Kidney (tissue), 14 donors: ENCODE data around the gene FCER1G. TPM values are rescaled to one million over a fixed set of nuclear protein-coding genes. Genes with fewer than 3 reads are reported as not detected.

Source experiments
- DNase-seq, 5 donors: peaks; one replicate each; pipeline ENCODE4 v3.0.0-alpha.2; 2013 to 2020
- FAIRE-seq: peaks from 2 replicates; lab custom pipeline; 2012; peaks lifted over from hg19 to GRCh38; lab: Jason Lieb, UNC
- H3K27ac ChIP-seq, 2 donors: one replicate each; pipeline ENCODE4 v1.7.0; 2013; ENCODE audit warnings: low read depth in 2 of 2, low read length in 2 of 2, inconsistent platforms in 1 of 2
- H3K27me3 ChIP-seq: one replicate; pipeline ENCODE4 v1.7.1; 2013; ENCODE audit warnings: low read length, inconsistent platforms; ENCODE audit not compliant: control insufficient read depth, insufficient read depth
- H3K36me3 ChIP-seq, 3 donors: one replicate each; pipeline versions ENCODE4 v1.7.0 to v1.7.1; 2013; ENCODE audit warnings: low read length in 3 of 3, control low read depth in 1 of 3, inconsistent platforms in 1 of 3; ENCODE audit not compliant: insufficient read depth in 3 of 3, control insufficient read depth in 2 of 3
- H3K4me1 ChIP-seq, 3 donors: one replicate each; pipeline versions ENCODE4 v1.7.0 to v1.7.1; 2013; ENCODE audit warnings: low read length in 3 of 3, inconsistent platforms in 1 of 3, low read depth in 1 of 3; ENCODE audit not compliant: control insufficient read depth in 2 of 3, insufficient read depth in 2 of 3
- H3K4me3 ChIP-seq, 3 donors: one replicate each; pipeline versions ENCODE4 v1.7.0 to v1.8.1; 2013; ENCODE audit warnings: low read length in 3 of 3, control low read depth in 1 of 3, inconsistent platforms in 1 of 3
- H3K9ac ChIP-seq, 3 donors: one replicate each; pipeline versions ENCODE4 v1.7.0 to v1.7.1; 2013; ENCODE audit warnings: low read length in 3 of 3, control low read depth in 1 of 3, inconsistent platforms in 1 of 3
- H3K9me3 ChIP-seq, 3 donors: one replicate each; pipeline versions ENCODE4 v1.7.0 to v1.7.1; 2013; ENCODE audit warnings: low read length in 3 of 3, control low read depth in 1 of 3, inconsistent platforms in 1 of 3; ENCODE audit not compliant: control insufficient read depth in 2 of 3, insufficient read depth in 1 of 3
- intact Hi-C: fragments of 100-400 bp; cut with DNase I; formaldehyde crosslinking; loops from one replicate; pipeline ENCODE4 v1.11.1; 2022
- polyA plus RNA-seq: library from polyadenylated mRNA; stranded (reverse); fragments of 350-450 nt; fragmentation: Illumina TruSeq; extraction: RNeasy Lipid Tissue Mini Kit (QIAGEN cat#74804); gene quantifications from one replicate; pipeline ENCODE4 v1.2.3, GENCODE V29; 2014; ENCODE audit warnings: low read depth, low replicate concordance; ENCODE audit not compliant: insufficient read depth
- total RNA-seq: library from RNA; stranded (reverse); fragmentation: NEBNext Ultra II Directional; extraction: Animal tissue kit (Norgen Biotek cat#: 25700); gene quantifications from one replicate; pipeline ENCODE4 v1.2.1, GENCODE V29; 2021
- TF ChIP-seq, protein P1 (sequence below): IDR thresholded peaks from 3 replicates; pipeline ENCODE4 v1.5.1; 2012; ENCODE audit warnings: mild to moderate bottlenecking, moderate library complexity, borderline replicate concordance; ENCODE audit not compliant: insufficient read depth; ENCODE audit errors: extremely low read depth
- donor health status: control.
- donor health status: control.
- donor health status: control.
- donor health status: control.
- donor health status: control.
- donor health status: DM: yes; HTN: yes; CAD: no.
- donor health status: Normal renal cell carcinoma (clear cell type).

Gene FCER1G
- total and polyA plus RNA-seq, 2 donors from 2014 or later: 38.9 to 43.4 TPM

DNA sequence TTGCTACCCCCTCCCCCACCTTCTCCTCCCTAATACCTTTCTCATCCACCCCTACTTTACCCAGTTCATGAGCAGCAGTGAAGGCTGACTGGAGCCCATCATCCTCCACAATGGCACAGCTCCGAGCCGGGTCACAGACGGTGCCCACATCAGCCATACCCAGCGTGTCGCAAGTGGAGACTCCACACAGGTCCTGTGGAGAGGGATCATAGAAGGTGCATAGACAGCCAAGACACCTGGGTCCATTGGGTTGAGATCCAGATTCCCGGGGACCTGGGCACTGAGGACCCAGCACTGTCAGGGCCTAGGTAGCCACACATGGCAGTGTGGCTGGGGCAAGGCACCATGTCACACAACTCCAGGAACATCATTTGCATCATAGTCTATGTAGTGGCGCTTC lies 19.0 kb upstream of the FCER1G start:
- Histone ChIP-seq H3K9ac (peak overlapping the region in 1 of 3 donors; percentile 21), H3K27me3 (no peaks in the 10 kb centered on the region), H3K4me1 (peaks cover 0 to 23% (median 19%) of the 10 kb centered on the region in 3 donors), H3K27ac (no peak overlapping the region), H3K4me3 (peak overlapping the region in 1 of 3 donors; percentile 54), H3K36me3 (peaks cover 0 to 4% (median 0%) of the 10 kb centered on the region in 3 donors), H3K9me3 (no peaks in the 10 kb centered on the region)
- TF ChIP-seq, protein P1, sequence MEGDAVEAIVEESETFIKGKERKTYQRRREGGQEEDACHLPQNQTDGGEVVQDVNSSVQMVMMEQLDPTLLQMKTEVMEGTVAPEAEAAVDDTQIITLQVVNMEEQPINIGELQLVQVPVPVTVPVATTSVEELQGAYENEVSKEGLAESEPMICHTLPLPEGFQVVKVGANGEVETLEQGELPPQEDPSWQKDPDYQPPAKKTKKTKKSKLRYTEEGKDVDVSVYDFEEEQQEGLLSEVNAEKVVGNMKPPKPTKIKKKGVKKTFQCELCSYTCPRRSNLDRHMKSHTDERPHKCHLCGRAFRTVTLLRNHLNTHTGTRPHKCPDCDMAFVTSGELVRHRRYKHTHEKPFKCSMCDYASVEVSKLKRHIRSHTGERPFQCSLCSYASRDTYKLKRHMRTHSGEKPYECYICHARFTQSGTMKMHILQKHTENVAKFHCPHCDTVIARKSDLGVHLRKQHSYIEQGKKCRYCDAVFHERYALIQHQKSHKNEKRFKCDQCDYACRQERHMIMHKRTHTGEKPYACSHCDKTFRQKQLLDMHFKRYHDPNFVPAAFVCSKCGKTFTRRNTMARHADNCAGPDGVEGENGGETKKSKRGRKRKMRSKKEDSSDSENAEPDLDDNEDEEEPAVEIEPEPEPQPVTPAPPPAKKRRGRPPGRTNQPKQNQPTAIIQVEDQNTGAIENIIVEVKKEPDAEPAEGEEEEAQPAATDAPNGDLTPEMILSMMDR: no peak
- intact Hi-C loops: no loop called here
- FAIRE-seq (no peak), DNase-seq (no peak)

- H3K27ac ChIP-seq: peak overlapping the region; percentile 71 to 85
- no peak for FAIRE-seq
- no peaks in the 10 kb centered on the region for H3K27me3 ChIP-seq
- no peaks in the 10 kb centered on the region for H3K9me3 ChIP-seq
- peak; percentile 35 to 83 (median 71) for DNase-seq
- H3K4me3 ChIP-seq: peak overlapping the region in 2 of 3 donors; percentile 14 to 54
- TF ChIP-seq, protein P1: no peak
- H3K36me3 ChIP-seq: peaks cover 0 to 4% (median 0%) of the 10 kb centered on the region in 3 donors
- peaks cover 0 to 27% (median 25%) of the 10 kb centered on the region in 3 donors for H3K4me1 ChIP-seq
- H3K9ac ChIP-seq: peak overlapping the region in 1 of 3 donors; percentile 21
- intact Hi-C loops: no loop called here
Measured at GRCh38 chr1:161196521-161197451, 18.3 kb upstream of the FCER1G start.

DNA sequence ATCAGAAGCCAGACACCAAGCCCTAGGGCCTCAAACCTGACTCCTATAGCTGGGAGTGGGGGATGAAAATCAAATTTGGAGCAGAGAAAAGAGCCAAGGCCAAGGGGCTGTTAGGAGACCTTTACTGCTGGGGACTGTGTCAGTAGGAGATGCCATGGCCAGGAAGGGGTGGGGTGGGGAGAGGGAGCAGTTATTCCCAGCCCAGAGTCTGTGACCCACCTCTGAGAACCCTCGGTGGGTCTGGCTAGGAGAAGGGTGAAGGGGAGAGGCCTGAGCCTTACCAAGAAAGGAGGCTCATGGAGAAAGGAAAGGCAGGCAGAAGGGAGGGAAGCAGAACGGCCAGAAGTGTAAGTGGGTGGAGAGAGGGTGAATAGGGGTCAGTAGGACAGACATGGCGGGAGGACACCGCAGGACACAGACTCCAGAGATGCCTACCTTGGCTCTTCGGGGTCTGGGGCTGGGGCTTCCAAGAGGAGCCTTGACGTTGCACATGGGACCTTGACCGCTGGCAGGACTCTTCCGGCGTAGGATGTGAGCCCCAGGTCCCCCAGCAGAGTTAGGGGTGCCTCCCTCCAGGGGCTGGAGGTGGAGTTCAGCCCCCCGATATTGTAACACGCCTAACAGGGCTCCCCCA lies 17.4 kb upstream of the FCER1G start:
- TF ChIP-seq, protein P1: no peak
- Histone ChIP-seq H3K27ac (peak overlapping the region; percentile 71 to 85), H3K9me3 (no peaks in the 10 kb centered on the region), H3K36me3 (peaks cover 0 to 4% (median 0%) of the 10 kb centered on the region in 3 donors), H3K4me3 (peak overlapping the region in 2 of 3 donors; percentile 46 to 54), H3K4me1 (peaks cover 0 to 27% (median 24%) of the 10 kb centered on the region in 3 donors), H3K27me3 (no peaks in the 10 kb centered on the region), H3K9ac (peak overlapping the region in 2 of 3 donors; percentile 21 to 65)
- DNase-seq: no peak
- no peak for FAIRE-seq
- intact Hi-C loops: no loop called here
